Stimulated activated CD8-positive, alpha-beta memory T cell treated with anti-CD3 and anti-CD28 coated beads, Interleukin-15, amount 100 ng/mL, for 1 hour (primary cell): ENCODE data around the gene TCEANC2.
"Not testable (repeated sequence)": the region's sequence is repeated elsewhere in the genome, so short reads cannot be mapped to it uniquely, and the experiment has no call there.

Experiments
- DNase-seq: peaks from one replicate; pipeline ENCODE4 v3.0.0-alpha.2; 2020; ENCODE audit warnings: low read depth

TCEANC2 gene

DNA sequence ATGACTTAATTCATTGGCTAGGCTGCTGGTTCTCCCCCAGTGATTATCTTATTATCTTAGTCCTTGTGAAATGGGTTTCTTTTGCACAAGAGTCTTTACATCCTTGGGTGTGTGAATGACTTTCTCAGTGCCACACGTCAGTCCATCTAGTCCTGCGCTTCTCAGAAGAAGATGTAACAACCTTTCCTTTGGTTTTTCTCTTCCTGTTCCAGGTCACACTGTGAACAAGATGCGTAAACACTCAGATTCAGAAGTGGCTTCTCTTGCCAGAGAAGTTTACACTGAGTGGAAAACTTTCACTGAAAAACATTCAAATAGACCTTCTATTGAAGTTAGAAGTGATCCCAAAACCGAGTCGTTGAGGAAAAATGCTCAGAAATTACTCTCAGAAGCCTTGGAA, 35.0 kb downstream of the TCEANC2 start:
- DNase-seq, result no peak

DNA sequence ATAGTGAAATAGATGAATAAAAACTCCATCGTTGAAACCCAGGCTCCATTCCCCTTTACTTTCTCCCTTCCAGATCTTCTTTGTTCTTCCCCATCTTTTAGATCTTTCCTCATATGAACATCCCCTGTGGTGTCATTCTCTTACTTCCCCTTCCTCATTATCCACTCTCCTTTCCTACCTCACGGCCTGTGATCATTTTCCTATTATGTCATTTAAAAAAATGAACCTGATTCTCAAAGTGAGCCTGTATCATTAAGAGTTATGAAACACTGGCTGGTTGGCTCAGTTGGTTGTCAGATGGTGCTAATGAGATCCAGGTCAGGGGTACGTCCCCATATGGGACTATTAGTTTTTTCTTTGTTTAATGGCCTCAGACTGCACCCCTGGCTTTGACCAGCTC, 38.3 kb downstream of the TCEANC2 start:
- no peak for DNase-seq

DNA sequence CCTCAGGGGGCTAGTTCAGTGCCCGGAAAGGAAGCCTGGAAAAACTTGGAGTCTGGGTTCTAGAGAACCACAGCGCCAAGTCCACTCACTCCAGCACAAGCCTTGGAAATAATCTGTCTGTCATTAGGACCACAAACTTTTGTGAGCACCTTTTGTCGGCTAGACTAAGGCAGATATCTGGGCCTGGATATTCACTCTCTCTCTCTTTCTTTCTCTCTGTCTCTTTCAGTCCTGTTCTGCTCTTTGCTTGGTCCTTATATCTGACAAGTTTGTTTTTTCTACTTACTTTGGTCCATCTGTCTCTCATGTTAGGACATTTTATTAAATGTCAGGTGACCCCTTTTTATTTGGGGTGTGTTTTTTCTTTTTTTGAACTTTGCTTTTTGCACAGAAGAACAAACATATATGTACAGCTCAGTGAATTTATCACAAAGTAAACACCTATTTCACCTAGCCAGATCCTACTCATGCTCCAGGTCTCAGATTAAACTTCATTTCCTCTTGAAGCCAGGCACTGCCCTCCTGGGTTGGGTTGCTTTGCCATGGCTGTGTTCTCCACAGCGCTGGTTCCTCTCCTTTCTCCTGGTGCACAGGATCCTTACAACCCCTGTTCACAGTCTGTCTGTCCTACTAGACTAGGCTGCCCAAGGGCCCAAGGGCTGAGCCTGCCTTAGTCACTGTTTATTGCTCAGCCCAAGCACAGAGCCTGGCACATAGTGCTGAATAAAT, 40.8 kb downstream of the TCEANC2 start:
- no peak for DNase-seq

DNA sequence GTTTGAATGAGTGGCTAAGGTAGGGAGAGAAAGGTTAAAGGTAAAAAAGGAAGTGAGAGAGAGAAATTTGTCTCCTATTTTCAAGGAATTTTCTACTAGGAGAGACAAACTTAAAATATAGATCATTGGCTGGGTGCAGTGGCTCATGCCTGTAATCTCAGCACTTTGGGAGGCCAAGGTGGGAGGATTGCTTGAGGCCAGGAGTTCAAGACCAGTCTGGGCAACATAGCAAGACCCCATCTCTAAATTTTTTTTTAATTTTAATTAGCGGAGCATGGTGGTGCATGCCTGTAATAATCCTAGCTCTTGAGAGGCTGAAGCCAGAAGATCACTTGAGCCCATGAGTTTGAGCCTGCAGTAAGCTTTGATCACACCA, 41.3 kb downstream of the TCEANC2 start:
- DNase-seq, result not testable (repeated sequence)

DNA sequence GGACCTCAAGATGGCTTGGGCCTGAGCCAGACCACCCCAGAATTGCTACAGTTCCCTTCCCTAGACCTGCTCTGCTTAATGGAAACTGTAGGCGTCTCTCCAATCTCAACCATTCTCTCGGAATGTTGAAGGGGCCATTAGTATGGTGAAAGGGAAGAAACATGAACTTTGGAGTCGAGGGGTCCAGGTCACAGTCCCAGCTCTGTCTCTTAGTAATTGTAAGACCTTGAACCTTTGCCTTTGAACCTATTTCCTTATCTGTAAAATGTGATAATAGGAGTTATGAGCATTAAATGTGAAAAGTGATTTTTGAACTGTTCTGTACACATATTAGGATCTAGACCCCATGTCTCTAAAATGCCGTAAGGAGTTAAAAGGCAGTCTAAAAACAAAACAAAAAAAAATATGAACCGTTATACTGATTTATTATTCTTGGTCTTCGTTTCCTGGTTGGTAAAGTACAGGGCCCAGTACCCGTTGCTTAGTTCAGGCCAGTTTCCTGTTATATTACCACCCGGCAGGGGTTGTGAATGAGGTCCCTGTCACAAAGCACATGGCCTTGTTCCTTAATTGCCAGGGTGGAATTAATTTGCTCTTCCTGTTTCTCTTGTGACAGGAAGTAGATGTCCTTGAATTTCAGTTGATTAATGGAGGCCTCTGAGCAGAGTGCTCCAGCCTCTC, 42.3 kb downstream of the TCEANC2 start:
- DNase-seq, result no peak

DNA sequence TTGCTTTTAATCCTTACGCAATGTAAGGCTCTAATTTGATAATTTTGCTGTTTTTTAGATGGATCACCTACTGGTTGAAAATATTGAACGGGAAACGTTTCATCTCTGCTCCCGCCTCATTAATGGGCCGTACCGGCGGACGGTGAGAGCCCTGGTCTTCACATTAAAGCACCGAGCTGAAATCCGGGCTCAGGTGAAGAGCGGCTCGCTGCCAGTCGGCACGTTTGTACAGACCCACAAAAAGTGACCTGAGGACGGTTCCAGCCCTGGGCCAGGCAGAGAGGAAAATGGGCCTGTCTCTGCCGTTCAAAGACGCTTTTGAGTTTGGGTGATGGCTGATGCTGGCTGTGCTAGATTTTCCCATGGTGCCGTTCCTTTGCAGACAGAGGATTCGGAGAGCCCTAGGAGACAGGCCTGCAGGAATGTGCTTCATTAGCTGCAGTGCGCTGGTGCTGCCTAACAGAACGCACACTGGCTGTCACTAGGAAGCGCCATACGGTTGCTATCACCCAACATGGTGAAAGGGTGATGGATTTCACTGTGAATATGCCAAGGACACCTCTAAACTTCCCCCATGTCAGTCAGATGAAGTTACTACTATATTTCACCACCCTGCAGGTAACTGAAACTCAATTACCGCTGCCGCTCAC, 42.9 kb downstream of the TCEANC2 start:
- DNase-seq, result no peak

DNA sequence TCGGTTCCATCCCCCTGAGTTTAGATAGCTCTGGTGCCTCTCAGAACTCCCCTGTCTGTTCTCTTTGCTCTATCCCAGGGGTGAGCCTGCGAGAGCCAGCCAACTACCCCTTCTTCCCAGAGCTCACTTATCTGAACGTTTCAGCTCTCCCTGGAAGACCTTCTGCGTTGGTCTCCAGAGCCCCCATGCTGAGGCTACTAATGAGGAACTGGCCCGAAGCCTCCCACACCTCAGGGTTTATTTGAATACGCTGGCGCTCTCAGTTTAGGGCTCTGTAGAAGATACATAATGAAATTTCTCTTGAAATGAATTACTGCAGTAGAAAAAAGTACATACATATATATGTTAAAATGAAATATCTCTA, 43.5 kb downstream of the TCEANC2 start:
- DNase-seq, result no peak

DNA sequence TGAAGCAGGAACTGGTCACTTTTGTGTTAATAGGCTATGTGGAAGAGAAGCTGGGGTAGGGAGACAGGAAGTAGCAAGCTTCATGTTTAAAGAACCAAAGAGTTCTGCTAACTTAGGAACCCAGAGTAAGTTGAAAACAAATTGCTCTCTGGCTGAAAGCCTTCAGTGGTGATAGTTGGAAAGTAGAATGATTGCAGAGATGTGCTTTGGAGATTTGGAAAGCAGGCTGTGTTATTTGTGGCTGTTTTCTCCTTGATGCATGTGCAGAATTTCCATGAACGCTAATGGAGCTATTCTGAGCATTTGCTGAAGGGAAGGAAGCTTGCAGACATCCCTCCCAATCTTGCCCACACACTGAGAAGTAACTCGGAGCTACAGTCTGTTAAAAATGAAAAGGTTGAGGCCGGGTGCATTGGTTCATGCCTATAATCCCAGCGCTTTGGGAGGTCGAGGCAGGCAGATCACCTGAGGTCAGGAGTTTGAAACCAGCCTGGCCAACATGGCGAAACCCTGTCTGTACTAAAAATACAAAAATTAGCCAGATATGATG, 45.7 kb downstream of the TCEANC2 start:
- no peak for DNase-seq

DNA sequence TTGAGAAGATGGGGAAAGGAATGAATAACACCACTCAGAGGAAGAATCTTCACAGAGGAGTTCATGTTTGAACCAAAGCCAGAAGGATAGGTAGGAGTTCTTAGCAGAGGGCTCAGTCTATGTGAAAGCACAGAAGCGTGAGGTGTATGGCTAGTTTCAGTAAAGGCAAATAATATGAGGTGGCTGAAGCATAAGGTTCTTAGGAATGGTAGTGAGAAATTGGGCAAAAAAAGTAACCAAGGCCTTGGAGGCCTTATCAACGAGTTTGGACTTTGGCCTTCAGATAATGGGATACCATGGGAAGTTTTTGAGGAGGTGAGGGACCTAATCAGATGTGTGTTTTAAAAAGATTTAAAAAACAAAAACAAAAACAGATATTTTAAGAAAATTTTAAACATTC, 47.1 kb downstream of the TCEANC2 start:
- no peak for DNase-seq

DNA sequence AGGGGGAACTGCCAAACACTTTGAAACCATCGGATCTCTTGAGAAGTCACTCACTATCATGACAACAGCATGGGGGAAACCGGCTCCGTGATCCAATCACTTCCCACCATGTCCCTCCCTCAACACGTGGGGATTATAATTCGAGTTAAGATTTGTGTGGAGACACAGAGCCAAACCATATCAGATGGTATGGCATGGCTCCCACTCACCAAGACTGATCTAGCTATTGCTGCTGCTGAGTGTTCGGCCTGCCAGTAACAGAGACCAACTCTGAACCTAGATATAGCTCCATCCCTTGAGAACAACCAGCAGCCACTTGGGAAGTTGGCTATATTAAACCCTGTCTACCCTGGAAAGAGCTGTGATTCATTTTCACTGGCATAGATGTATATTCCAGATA, 50.0 kb downstream of the TCEANC2 start:
- DNase-seq, result no peak

DNA sequence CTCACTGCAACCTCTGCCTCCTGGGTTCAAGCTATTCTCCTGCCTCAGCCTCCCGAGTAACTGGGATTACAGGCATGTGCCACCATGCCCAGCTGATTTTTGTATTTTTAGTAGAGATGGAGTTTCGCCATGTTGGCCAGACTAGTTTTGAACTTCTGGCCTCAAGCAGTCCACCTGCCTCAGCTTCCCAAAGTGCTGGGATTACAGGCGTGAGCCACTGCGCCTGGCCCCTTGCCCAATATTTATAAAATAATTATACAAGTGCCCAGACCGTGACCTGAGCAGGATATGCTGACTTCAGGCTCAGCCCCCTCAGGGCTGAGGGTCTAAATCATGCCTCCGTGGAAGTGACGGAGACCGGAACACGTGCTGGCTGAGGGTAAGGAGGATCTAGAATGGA, 51.2 kb downstream of the TCEANC2 start:
- DNase-seq, result not testable (repeated sequence)

DNA sequence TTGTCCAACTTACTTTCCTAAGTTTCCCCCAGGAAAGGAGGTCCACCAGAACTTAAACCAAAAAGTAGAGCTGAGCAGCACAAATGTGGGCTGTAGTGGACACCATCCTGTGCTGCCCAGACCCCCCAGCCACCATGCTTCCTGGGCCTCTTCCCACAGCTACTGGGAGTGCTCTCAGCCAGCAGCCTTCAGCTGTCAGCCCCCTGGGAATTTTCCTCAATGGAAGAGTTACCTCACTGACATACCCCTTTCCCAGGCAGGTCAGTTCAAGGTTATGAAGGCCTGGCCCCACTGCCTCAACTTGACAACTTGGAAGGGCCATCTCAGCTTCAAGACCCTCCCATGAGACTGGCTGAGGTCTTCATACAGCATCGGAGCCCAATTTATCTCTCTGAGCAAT, 51.7 kb downstream of the TCEANC2 start:
- no peak for DNase-seq

DNA sequence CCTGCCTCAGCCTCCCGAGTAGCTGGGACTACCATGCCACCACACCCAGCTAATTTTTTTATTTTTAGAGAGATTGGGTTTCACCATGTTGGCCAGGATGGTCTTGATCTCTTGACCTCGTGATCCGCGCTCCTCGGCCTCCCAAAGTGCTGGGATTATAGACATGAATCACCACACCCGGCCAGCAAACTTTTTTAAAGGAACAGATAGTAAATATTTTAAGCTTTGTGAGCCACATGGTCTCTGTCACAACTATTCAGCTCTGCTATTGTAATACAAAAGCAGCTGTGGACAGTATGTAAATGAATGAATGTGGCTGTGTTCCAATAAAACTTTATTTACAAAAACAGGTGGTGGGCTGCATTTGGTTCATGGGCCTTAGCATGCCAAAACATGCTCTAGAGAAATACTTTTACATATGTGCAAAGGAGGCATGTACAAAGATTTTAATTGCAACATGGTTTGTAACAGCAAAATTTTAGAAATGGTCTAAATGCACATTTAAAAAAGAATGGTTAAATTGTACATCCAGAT, 52.4 kb downstream of the TCEANC2 start:
- no peak for DNase-seq

DNA sequence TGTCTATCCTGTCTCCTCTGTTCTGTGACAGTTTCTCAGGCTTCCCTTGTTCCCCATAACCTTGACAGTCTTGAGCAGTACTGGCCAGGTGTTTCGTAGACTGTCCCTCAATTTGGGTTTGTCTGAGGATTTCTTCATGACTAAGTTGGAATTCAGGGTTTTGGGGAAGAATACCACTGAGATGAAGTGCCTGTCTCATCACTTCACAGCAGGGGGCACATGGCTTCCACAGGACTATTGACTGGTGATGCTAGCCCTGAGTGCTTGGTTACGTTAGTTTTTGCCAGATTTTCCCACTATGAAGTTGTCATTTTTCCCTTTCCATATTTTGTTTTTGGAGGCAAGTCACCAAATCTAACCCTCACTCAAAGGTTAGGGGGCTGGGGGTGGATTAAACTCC, 53.7 kb downstream of the TCEANC2 start:
- no peak for DNase-seq

DNA sequence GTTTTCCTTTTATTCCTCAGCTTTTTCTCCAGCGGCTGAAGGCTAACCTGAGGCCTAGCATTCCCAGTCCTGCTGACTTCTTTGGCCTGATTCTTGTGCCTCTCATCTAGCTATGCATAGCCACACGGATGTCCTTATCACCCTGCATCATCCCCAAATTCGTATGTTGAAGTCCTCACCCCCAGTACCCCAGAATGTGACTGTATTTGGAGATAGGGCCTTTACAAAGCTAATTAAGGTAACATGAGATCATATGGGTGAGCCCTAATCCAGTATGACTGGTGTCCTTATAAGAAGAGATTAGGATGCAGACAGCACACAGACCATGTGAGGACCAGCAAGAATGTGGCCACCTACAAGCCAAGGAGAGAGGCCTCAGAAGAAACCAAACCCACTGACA, 54.7 kb downstream of the TCEANC2 start:
- DNase-seq, result no peak

DNA sequence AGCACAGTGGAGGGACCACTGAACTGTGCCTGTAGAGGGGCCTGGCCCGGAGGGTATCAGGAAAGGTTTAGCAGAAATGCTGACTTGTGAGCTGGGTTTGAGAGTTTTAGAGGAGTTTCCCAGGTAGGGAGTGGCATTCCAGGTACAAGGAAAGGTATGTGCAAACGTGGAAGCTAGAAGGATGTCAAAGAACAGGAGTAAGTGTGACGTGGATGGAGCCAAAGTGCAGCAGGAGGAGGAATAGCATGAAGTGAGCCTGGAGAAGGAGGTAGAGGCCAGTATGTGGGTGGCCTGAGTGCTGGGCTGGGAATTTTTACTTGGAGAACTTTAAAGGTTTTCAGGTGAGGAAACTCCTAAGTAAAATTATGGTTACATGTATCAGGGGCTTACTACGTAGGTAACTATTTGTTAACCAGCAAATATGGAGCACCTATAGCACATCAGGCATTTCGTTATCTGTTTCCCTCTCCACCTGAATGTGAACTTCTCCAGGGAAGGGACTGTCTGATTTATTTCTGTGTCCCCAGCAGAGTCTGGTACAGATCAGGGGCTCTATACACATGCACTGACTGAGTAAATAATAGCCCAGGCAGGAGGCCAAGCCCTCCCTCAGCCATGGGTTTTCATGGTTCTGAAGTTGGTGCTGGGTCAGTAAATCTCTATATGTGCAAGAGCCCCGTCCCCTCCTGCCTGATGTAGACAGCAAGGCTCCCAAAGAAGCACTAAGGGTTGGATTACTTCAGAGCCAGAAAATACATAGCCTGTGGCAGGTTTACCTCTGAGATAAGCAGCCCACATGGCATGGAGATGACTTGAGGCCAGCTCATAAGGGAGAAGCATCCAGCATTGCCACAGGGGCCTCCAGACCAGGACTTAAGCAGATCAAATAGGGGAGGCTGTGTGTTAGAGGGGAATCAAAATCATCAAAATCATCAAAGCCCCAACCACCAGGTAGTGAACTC, 56.0 kb downstream of the TCEANC2 start:
- DNase-seq, result no peak

DNA sequence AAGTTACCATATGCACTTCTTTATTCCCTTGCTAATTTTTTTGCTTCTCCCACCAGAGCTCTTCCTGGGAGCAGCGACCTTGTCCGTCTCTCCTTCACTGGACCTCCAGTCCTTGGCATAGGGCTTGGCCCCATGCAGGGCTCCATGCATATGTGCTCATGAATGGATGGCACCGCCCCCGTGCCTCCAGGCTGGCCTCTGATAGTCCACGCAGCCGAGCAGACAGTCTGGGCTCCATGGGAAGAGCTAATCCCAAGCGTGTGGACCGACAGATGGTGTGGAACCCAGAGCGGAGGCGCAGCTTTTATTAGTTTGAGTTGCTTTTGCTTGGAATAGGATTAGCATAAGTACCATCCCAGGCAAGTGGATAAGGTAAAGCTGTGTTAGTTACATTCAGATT, 57.6 kb downstream of the TCEANC2 start:
- DNase-seq, result no peak

DNA sequence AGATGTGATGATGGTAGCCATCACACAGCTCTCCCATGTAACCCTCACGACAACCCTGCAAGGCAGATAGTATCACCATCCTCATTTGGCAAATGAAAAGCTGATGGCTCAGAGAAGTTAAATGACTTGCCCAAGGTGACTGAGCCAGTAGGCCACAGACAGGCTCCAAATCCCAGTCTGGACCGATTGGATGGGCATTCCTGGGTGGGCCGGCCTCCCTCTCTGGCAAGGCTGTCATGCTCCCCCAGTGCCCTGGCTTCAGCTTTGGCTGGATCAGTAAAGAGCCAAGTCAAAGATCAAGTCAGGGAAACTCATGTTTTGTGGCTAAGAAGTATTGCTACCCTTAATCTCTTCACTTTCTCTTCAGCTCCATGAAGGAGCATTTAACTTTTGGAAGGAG, 58.2 kb downstream of the TCEANC2 start:
- no peak for DNase-seq

DNA sequence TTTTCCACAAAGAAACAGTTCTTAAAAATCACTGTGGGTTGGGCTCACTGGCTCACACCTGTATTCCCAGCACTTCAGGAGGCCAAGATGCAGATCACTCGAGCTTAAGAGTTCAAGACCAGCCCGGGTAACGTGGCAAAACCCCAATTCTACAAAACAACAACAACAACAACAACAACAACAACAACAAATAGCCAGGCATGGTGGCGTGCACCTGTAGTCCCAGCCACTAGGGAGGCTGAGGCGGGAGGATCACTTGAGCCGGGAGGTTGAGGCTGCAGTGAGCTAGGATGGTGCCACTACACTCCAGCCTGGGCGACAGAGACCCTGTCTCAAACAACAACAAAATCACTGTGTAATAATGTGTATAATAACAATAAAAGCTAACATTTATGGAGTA, 58.6 kb downstream of the TCEANC2 start:
- no peak for DNase-seq

DNA sequence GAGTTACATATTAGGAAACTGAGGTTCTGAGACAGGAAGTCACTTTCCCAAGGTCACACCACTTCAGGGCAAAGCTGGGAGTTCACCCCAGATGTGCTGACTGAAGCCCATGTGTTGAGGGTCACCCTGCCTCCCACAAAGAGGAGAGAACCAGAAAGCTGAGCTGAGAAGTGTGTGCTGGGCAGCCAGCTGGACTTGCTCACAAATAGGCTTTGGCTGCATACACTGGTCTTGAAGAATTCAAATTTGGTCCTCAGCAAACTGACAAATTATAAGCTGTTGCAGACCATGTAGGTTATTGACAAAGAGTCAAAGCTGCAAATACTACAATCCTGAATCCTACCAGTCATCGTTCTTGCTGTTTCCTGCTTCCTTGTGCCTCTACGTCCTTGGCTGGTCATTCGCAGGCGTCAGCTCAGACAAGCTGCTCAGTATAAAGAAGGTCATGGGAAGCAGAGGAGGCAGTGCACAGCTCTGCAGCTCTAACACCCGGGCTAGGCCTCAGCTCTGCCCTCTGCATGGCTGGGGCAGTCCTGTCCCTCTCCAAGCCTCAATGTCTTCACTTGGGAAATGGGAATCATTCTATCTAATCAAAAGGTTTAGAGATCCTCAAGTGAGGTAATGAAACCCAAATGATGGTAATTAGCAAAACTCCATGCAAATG, 59.4 kb downstream of the TCEANC2 start:
- DNase-seq, result no peak

DNA sequence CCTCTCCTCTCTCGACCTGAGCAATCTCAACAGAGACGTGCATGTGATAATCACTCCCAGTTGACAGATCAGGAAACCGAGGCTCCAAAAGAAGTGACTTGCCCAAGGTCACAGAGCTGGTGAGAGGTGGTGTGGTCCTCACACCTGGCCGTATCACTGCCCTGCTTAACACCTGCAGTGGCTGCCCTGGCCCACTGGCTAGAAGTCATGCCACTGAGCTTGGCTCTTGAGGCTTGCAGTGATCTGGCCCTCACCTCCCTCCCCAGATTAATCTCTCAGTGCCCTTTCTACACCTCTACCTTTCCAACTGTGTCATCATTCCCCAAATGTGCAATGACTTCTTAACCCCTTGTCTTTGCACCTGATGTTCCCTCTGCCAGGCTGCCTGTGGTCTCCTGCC, 60.6 kb downstream of the TCEANC2 start:
- no peak for DNase-seq
